GM19395 (cell line): ENCODE measurements around the gene CCDC177.

Source experiments
- ATAC-seq: cut with Tn5 transposase; IDR thresholded peaks from one replicate; pipeline ENCODE4 v1.9.1; 2021; ENCODE audit warnings: mild to moderate bottlenecking, moderate library complexity; ENCODE audit not compliant: unreplicated experiment

Gene CCDC177

DNA sequence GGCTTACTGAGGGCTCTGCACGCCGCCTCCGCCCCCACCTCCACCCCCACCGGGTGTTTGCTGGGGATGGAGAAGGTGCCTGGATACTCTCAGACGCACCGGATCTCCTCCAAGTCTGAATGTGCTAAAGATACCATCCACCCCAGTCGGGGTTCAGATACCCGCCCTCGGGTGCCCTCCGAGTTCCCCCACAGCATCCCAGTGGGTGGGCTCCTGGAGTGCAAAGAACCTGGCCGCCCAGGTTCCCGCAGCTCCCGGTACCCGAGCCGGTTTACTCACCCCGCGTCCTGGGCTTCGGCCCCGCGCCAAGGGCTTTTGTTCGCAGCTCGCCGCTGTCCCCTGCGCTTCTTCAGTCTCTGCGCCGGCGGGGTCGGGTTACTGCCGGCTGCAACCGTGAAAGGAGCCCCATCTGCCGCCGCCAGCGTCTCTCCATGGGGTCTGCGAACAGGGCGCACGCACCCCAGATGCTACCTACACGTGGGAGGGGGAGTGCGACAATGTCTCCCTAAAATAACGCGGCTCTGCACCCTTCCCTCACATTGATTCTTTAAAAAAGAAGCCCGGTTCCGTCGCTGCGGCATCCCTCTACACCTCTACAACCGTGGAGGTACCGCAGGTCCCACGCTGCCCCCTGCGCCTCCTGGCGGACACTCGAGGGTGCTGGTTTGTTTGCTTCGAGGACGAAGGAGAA lies at the start of gene CCDC177:
Gene CCDC177, minus strand, starts transcription at position 609 of the 691 bp plus-strand sequence. CDS start 1,249 bp downstream, outside the sequence.
- ATAC-seq: no peak

DNA sequence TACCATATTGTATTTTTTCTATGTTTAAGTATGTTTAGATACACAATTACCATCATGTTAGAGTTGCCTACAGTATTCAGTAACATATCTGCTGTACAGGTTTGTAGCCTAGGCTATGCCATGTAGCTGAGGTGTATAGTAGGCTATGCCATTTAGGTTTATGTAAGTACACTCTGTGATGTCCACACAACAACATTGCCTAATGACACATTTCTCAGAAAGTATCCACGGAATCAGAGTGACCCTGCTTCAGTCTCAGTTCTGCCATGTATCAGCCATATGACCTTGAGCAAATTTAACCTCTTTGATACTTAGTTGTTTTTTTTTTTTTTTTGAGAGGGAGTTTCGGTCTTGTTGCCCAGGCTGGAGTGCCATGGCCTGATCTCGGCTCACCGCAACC lies 49.5 kb upstream of the CCDC177 start:
- no peak for ATAC-seq

DNA sequence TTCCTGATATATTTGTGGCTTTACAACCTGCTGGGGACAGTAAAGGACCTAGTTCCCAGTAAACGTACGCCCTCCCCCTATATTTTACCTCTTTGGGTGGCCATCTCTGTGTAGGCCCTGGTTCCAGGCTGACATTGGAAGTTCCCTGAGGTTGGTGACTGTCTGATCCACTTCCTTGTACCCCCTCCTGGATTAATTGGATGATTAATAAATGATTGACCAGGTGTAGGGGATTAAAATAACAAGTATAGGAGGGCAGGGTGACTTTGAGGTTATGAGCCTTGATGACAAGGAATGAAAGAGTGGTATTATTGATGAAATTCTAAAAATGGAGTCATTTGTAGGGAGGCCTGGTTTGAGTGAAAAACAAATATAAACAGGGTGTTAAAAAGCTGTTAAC lies 46.3 kb upstream of the CCDC177 start:
- no peak for ATAC-seq

DNA sequence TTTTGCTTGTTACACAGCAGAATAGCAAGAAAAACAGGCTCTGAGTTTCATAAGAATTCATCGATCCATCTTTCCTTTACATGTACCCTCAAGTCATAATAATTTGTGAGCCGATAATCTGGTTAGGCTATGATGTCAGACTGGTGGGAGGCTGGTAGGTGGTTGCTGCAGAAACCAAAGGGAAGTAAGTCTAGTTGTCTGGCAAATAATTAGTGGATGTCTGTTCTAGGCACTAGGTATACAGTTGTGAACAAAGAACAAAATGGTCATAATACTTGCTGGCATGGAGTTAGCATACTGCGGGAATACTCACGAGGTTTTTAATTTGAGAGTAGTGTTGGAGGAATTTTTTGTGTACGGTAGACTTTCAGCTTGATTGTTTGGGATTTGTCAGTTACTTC lies 45.5 kb upstream of the CCDC177 start:
- ATAC-seq: no peak

DNA sequence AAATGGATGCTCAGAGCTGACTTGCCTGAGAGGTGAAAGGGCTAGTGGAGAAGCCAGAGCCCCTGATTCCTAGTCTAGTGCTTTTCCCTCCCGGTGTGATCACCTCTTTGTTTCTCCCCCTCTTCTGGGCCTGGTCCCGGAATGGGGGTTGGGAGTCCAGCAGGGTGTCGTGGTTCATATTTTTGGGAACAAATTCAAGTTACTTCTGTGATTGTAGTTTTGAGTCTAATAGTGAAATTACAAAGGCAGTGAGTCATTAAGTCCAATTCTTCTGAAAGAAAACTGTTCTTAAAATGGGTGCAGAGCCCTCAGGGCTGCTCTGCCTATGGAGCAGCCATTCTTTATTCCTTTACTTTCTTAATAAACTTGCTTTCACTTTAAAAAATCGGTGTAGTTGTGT lies 44.3 kb upstream of the CCDC177 start:
- no peak for ATAC-seq

DNA sequence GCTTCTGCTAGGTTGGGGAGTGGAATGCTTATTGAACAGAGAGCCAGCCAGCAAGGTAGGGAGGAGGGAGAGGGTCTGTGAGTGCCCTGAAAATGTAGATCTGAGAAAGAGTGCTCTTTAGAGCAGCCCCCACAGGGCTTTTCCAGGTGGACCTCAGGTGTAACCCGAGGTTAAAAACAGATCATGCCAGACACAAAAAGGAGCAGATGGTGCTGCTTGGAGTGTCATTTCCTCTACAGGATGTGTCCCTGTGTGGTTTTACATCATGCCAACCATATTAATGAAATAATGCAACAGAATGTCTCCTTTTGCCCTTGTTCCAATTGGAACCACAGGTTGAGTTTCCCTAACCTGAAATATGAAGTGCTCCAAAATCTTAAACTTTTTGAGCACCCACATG lies 43.1 kb upstream of the CCDC177 start:
- ATAC-seq: no peak

DNA sequence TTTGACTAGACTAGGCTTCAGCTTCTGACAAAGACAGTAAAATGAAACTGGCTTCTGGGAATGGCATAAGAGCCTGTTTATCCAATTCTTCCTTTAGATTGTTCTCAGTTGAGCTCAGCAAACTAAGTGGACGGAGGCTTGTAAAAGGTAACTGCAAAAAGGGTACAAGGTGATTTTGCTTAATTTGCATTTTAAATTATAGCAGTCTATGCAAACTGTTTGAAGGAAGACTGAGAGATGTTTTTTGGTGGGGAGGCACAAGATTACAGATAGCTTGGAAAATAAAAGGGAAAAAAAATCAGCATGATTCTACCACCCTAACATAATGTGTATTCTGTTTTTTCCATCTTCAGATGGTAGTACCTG lies 41.7 kb upstream of the CCDC177 start:
- no peak for ATAC-seq

DNA sequence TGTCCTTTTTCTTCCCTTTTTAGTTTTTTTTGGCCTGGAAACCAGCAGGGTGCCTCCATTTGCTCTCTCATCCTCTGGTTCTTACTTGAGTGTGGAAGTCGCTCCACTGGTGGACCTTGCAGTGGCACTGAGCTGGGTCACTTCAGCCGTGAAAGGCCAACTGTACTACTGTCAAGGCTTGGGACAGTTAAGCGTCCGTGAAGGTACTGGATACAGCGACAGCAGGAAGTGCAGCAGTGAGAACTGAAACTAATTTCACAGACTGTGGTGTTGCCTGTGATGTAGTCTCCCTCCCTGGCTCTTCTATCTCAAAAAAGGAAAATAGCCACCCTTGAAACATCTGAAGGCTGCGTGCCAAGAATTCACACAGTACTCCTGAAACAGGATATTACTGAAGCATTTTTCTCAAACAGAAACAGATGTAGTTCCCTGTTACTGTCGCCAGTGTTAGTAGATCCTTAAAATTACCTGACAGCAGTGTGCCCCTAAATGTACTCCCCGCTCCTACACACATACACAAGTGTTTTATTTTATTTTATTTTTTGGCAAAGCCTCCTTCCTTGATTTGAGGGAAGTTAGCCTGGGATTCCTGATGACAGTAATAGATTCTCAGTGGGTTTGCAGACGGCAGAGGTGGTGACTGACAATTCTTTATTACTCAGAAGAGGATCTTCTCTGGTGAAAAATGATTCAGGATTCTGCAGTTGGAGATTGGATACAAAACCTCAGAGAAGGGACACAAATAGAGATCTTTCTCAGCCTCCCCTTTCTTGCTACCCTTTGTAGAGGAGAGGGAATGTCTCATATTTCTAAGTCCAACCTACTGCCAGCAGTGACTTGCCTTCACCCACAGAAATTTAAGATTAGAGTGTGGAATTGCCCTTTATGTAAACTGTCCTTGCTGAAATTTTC lies 41.1 kb upstream of the CCDC177 start:
- peak; percentile 72 for ATAC-seq

DNA sequence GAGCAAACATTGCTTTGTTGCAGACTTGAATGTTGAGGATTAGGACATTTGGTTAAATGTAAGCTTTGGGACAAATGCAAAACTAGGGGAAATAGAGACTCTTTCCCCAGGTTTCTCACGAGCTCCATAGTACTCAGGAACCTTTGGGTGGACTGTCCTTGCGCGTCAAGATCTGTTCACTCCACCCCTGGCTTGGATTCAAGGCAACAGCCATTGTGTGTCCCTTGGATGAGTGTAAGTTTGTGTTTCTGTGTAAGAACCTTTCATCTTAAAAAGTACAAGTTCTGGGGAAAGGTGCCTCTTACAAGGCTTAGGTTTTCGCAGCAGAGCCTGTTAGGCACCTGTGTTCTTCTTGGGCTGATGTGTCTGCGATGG lies 40.4 kb upstream of the CCDC177 start:
- peak; percentile 2 for ATAC-seq

DNA sequence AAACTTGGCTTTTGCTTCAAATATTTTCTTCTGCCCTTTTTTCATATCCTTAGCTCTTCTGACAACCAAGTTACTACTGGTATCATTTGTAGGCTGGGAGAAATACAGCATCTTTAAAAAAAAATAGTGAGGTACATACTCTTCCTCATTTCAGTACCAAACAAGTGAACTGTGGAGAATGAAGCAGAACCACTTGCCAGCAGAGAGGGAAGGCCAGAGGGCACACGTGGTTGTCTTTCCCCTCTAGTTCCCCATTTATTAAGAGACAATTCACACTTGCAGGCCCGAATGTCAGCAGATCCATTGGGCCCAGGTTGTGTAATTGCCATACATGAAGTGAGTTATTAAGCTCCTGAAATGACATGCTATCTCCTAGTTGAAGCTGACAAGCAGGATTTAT lies 39.9 kb upstream of the CCDC177 start:
- no peak for ATAC-seq

DNA sequence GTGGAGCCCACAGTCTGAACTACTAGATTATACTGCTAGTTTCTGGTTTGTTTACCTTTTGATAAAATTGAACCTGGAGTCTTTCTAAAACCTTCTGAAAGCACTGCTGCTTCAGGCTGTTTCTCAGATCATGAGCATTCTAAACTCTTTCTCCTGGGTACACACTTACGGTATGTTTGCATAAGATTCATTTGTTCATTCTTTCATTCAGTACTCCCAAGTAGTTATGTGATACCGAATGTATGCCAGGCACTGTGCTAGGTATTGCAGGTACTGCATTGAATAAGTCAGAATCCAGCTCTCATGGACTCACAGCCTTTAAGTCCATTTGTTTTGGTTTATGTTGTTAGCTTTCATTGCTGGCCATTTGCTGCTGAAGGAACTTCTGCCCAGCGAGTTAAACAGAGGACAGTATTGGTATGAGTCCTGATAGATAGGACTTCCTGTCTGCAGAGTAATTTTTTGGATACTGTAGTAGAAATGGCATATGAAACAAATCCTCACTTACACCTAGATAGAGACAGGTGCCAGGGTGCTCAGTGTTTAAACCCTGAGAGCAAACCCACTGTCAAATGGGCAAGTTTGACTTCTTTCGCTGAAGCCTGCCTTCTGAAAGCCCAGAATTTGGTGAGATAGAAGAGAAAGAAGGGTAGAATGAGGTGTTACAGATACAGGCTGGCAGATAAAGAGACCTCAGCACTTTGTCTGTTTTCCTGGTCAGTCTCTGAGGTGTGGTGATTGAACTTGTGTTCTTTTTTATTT lies 38.8 kb upstream of the CCDC177 start:
- ATAC-seq: no peak

DNA sequence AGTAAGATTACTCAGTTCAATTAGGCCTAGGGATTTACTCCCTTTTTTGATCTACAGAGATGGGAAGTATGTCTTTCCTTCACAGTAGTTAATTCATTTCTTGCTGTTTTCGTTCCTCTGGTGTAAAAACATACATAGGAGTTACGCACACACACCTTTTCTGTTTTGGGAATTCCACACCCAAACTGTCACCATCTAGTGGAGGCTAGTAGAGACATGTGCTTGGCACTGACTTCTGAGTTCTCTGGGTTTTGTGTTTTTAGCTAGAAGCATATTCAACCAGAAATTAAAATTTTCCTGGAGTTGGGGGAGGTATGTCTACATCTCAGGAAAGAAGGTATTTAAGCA lies 38.1 kb upstream of the CCDC177 start:
- ATAC-seq: no peak

DNA sequence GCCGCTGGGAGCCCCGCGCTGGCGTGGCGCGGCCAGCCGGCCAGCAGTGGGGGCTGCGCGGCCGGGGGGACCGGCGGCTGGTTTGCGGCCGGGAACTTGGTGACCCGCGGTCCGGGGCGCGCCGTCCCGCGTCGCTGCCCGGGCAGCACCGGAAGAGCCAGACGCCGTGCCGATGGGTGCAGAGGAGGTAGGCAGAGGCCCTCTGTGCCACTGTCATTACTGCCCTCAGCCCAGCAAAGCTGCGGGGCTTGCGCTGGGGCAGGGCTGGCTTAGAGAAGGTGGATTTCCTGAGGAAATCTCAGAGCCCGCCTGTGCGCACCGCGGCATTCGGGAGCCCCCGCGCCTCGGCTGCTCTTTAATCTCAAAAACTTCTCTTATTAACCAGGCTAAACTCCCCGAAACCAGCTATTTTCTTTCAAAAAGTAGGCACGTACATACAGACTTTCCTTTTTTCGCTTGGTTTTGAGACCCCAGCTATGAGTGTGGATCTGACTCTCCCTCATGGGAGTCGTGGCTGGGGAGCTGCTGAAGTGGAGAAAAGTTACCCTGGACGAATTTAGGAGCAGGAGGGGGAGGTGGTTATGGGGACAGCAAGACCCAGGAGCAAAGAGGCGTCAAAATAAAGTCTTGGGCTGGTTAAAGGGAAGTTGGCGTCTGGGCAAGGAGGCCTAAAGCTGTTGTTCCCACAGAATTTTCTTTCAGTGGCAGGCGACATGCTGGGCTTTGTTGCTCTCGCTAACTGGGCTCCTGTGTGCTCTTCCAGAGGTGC lies 37.5 kb upstream of the CCDC177 start:
- peak; percentile 1 for ATAC-seq

DNA sequence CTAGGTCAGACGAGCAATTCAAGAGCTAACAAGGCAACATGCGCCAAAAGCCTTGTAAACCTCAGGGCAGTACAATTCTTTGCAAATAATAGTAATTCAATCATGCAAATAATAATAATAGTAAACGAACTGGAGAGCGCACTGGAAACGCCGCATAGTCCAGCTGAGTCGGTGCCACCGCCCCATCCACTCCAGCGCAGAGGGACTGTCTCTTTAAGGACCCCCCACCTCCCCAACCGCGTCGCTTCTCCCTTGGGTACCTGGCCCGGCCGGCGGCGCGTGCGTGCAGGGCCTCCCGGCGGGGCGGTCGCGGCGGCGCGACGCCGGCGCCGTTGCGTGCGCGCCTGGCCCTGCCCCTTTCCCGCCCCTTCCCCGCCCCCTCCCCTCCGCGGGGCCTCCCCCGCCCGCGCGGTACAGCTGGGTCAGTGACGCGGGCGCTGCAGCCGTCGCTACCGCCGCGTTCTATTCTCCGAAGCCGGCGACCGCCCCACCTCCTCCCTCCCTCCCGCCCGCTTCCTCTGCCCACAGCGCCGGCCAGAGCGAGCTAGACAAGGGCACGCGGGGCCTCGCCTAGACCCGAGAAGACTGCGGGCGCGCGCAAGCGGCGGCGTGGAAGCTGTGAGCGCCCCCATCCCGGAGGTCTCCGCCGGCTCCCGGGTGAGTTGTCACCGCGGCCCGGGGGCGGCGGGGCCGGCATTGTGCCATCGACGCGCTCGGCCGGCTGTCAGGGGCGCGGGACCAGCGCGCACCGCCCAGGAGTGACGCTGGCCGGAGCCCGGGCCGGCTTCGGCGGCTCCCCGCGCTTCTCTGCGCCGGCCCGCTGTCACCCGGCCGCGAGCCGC lies 36.7 kb upstream of the CCDC177 start, which contains the start of gene SUSD6:
Gene SUSD6, plus strand, starts transcription at position 425 of the 842 bp plus-strand sequence. CDS start 46,997 bp downstream, outside the sequence.
- peak; percentile 52 for ATAC-seq

DNA sequence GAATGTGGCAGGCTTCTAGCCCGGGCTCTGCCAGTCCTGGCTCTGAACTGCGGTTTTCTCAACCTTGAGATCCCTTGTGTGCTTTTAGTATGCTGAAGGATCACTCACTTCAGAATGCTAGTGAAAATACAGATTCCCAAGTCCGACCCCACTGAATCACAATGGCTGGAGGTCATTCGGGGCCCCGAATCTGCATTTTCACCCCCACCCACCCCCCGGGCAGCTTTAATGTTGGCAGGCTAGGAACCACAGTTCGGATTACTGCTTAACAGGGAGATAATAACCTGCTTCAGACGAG lies 36.2 kb upstream of the CCDC177 start:
- ATAC-seq: no peak

DNA sequence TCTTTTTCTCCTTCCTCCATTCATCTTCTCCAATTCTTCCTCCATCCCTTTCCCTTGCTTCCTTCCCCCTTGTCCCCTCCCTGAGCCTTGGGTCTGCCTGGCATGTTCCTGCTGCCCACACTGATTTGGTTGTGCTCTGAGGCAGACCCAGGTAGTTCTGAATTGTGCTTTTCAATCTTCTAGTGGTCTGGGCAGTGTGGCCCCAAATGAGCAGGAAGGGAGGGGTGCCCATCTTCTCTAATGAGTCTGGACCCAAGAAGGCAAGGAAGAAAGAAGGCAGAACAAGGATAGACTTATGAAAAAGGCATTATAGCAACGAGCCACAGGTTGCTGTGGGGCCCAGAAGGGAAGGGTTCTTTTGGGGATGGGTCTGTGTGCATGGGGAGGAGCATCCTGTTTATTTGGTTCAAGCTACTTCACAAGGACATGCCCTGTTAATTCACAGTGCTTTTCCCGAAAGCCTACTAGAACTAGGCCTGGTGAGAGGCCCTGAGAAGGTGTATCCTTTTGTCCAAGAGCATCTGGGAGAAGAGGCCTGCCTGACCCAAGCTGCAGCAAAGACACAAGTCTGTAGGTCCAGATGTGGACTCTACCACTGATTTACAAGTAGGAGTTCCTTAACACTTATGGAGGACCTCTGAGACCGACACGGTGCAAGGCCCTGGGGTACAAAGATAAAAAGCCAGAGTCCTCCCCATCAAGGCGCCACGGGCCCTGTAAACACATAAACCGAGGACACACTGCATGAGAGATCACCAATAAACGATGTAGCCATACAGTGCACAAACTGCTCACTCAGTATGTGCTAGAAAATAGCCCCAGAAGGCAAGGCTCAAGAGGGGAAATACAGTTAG lies 35.6 kb upstream of the CCDC177 start:
- ATAC-seq: no peak

DNA sequence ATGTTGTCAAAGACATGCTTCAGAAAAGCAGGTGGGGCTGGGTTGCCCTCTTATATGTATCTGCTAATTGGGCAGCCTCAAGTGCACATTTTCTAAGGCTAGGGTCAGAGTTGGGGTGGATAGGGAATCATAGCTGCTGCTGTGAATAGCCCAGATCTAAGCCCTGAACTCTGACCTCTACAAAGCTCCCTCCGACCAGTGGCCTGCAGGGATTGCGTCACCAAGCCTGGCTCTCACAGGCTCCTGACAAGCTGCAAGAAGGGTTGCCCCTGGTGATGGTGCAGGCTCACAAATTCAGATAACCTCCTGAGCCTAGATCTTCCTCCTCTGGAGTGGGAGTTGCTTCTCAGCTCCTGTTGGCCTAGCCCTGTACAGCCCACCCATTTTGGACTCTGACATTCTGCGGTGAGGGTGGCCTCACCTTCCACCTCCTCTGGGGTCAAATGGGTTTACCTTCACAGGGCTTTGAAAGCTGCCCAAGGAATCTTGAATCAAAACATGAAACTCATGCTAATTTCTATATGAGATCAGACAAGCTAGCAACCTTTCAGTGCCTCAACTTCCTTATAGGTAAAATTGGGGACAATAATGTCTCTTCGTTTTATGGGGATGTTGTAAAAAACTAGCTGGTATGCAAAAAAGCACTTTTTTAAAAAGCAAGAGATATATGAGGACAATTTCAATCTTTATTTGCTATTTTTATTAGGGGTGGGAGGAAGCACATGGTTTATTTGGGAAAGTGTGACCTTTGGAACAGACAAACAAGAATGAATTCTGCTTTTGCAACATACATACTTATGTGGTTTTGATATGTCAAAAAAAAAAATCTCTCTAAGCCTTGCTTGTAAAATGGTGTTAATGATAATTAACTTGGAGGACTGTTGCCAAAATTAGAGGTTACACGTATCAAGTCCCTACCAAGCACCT lies 31.9 kb upstream of the CCDC177 start:
- ATAC-seq: no peak

DNA sequence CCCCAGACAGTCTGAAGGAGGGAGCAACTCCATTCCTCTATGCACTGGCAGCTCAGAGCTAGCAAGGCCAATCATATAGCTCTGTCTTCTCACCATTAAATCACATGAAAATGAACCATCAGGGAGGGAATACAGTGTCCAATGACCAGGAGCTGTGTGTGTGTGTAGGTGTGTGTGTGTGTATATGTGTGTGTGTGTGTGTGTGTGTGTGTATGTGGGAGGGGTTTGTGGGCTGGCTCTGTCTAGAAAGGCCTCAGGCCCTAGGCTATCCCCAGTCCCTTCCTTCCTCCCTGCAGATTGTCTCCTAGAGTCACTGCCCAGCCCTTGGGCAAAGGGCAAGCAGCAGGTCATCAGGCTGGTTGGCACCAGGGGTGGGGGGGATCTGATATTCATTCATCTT lies 31.1 kb upstream of the CCDC177 start:
- ATAC-seq: no peak
